H9 (cell line): Measurements from ENCODE around the gene HCRTR1. TPM values are rescaled to one million over a fixed set of nuclear protein-coding genes. Genes with fewer than 3 reads are reported as not detected.

Experiments
- DNase-seq: peaks from one replicate; pipeline ENCODE4 v3.0.0-alpha.2; 2017
- H2AFZ ChIP-seq: one replicate; pipeline ENCODE4 v1.6.1; 2013; ENCODE audit warnings: mild to moderate bottlenecking, low read length, control low read depth, moderate library complexity
- H2AK5ac ChIP-seq: 2 replicates; pipeline ENCODE4 v1.6.1; 2013; ENCODE audit warnings: low read length, control low read depth, mixed read lengths; ENCODE audit not compliant: insufficient read length
- H2BK120ac ChIP-seq: one replicate; pipeline ENCODE4 v1.6.1; 2013; ENCODE audit warnings: low read depth, mild to moderate bottlenecking, low read length, control low read depth, inconsistent platforms; ENCODE audit not compliant: poor library complexity, severe bottlenecking
- H2BK12ac ChIP-seq: 2 replicates; pipeline ENCODE4 v1.6.1; 2013; ENCODE audit warnings: low read length, control low read depth, mixed read lengths, low read depth; ENCODE audit not compliant: insufficient read length
- H2BK15ac ChIP-seq: 2 replicates; pipeline ENCODE4 v1.6.1; 2013; ENCODE audit warnings: low read depth, low read length, control low read depth
- H2BK20ac ChIP-seq: one replicate; pipeline ENCODE4 v1.6.1; 2013; ENCODE audit warnings: low read depth, mild to moderate bottlenecking, low read length, control low read depth, inconsistent platforms; ENCODE audit not compliant: poor library complexity, severe bottlenecking
- H2BK5ac ChIP-seq: 2 replicates; pipeline ENCODE4 v1.6.1; 2013; ENCODE audit warnings: low read length, control low read depth, mixed read lengths; ENCODE audit not compliant: insufficient read length
- H3K14ac ChIP-seq: 2 replicates; pipeline ENCODE4 v1.6.1; 2013; ENCODE audit warnings: low read length, control low read depth; ENCODE audit not compliant: insufficient read depth
- H3K18ac ChIP-seq: 2 replicates; pipeline ENCODE4 v1.6.1; 2013; ENCODE audit warnings: low read depth, mild to moderate bottlenecking, mixed read lengths, low read length, control low read depth; ENCODE audit not compliant: insufficient read length
- H3K23ac ChIP-seq: 2 replicates; pipeline ENCODE4 v1.6.1; 2013; ENCODE audit warnings: low read length, control low read depth, mixed read lengths, low read depth; ENCODE audit not compliant: insufficient read length
- H3K23me2 ChIP-seq: 2 replicates; pipeline ENCODE4 v1.6.1; 2013; ENCODE audit warnings: low read depth, mild to moderate bottlenecking, mixed read lengths, low read length, control low read depth; ENCODE audit not compliant: insufficient read length, poor library complexity, severe bottlenecking
- H3K27ac ChIP-seq: 2 replicates; pipeline ENCODE4 v1.5.1; 2013; ENCODE audit warnings: low read length, control low read depth, mixed read lengths, low read depth; ENCODE audit not compliant: insufficient read length
- H3K27me3 ChIP-seq: 2 replicates; pipeline ENCODE4 v1.6.1; 2013; ENCODE audit warnings: low read length, control low read depth, inconsistent platforms; ENCODE audit not compliant: insufficient read depth
- H3K4ac ChIP-seq: 2 replicates; pipeline ENCODE4 v1.6.1; 2013; ENCODE audit warnings: low read depth, mild to moderate bottlenecking, control low read depth, inconsistent platforms, low read length, moderate library complexity
- H3K4me1 ChIP-seq: 2 replicates; pipeline ENCODE4 v1.6.1; 2013; ENCODE audit warnings: low read length, control low read depth, inconsistent platforms; ENCODE audit not compliant: insufficient read depth
- H3K4me2 ChIP-seq: 2 replicates; pipeline ENCODE4 v1.6.1; 2013; ENCODE audit warnings: low read length, control low read depth, mixed read lengths; ENCODE audit not compliant: insufficient read length, insufficient read depth
- H3K56ac ChIP-seq: 2 replicates; pipeline ENCODE4 v1.6.1; 2013; ENCODE audit warnings: low read depth, mild to moderate bottlenecking, mixed read lengths, low read length, control low read depth; ENCODE audit not compliant: insufficient read length
- H3K79me1 ChIP-seq: 2 replicates; pipeline ENCODE4 v1.6.1; 2013; ENCODE audit warnings: low read depth, mild to moderate bottlenecking, moderate library complexity, low read length, control low read depth, inconsistent platforms; ENCODE audit not compliant: insufficient read depth, poor library complexity, severe bottlenecking
- H3K79me2 ChIP-seq: 2 replicates; pipeline ENCODE4 v1.6.1; 2013; ENCODE audit warnings: low read length, control low read depth, inconsistent platforms; ENCODE audit not compliant: insufficient read depth
- H3K9ac ChIP-seq: 2 replicates; pipeline ENCODE4 v1.6.1; 2013; ENCODE audit warnings: low read length, control low read depth, mixed read lengths; ENCODE audit not compliant: insufficient read length; ENCODE audit errors: extremely low read depth
- H3K9me3 ChIP-seq: one replicate; pipeline ENCODE4 v1.6.1; 2013; ENCODE audit warnings: low read depth, low read length, inconsistent platforms; ENCODE audit not compliant: control insufficient read depth
- H3T11ph ChIP-seq: one replicate; pipeline ENCODE4 v1.6.1; 2013; ENCODE audit warnings: mild to moderate bottlenecking, low read length, control low read depth, inconsistent platforms
- H4K20me1 ChIP-seq: one replicate; pipeline ENCODE4 v1.6.1; 2013; ENCODE audit not compliant: control insufficient read depth, insufficient read length, insufficient read depth
- H4K5ac ChIP-seq: 2 replicates; pipeline ENCODE4 v1.6.1; 2013; ENCODE audit warnings: low read depth, mild to moderate bottlenecking, mixed read lengths, low read length, control low read depth; ENCODE audit not compliant: insufficient read length
- H4K8ac ChIP-seq: replicated peaks from 2 replicates; pipeline ENCODE4 v1.6.1; 2013; ENCODE audit warnings: low read length, control low read depth, mixed read lengths, low read depth; ENCODE audit not compliant: insufficient read length
- H4K91ac ChIP-seq: 2 replicates; pipeline ENCODE4 v1.6.1; 2013; ENCODE audit warnings: low read depth, mild to moderate bottlenecking, moderate library complexity, mixed read lengths, low read length, control low read depth; ENCODE audit not compliant: insufficient read length
- H3K27ac Mint-ChIP-seq, 3 experiments: 2 replicates in 2 of 3; 3 replicates in 1 of 3; pipeline ENCODE4 v1.8.0; 2020 to 2021; ENCODE audit warnings: mixed read lengths in 3 of 3, mild to moderate bottlenecking in 1 of 3, moderate library complexity in 1 of 3
- H3K27me3 Mint-ChIP-seq: 2 replicates; pipeline ENCODE4 v1.8.0; 2021; ENCODE audit warnings: low read depth, mild to moderate bottlenecking, moderate library complexity, mixed read lengths
- H3K36me3 Mint-ChIP-seq, 3 experiments: 2 replicates in 2 of 3; 3 replicates in 1 of 3; pipeline ENCODE4 v1.8.0; 2020 to 2021; ENCODE audit warnings: low read depth in 3 of 3, mixed read lengths in 3 of 3; ENCODE audit not compliant: insufficient read depth in 1 of 3
- H3K4me1 Mint-ChIP-seq, 2 experiments: 2 replicates each; pipeline ENCODE4 v1.8.0; 2020; ENCODE audit warnings: mixed read lengths in 2 of 2
- H3K4me3 Mint-ChIP-seq, 2 experiments: 2 replicates in 1 of 2; 3 replicates in 1 of 2; pipeline ENCODE4 v1.8.0; 2020 to 2021; ENCODE audit warnings: mild to moderate bottlenecking in 2 of 2, mixed read lengths in 2 of 2, moderate library complexity in 1 of 2
- H3K9me3 Mint-ChIP-seq, 2 experiments: 2 replicates in 1 of 2; 3 replicates in 1 of 2; pipeline ENCODE4 v1.8.0; 2020; ENCODE audit warnings: mild to moderate bottlenecking in 2 of 2, mixed read lengths in 2 of 2, moderate library complexity in 1 of 2
- CTCF ChIP-seq: fragments of 200-600 bp; sonication (generic); conservative IDR thresholded peaks from 3 replicates; pipeline ENCODE4 v1.8.0; 2021; ENCODE audit warnings: antibody characterized with exemption, mild to moderate bottlenecking
- WGBS: extraction: QIAGEN DNeasy Blood & Tissue Kit; methylation state at CpG from one replicate; pipeline ENCODE4 v1.1.7; 2013; ENCODE audit warnings: missing lambda C conversion rate, low lambda C conversion rate, mixed read lengths; ENCODE audit not compliant: insufficient read length; ENCODE audit errors: extremely low coverage; 5-methylcytosine and 5-hydroxymethylcytosine counted together
- total RNA-seq: library from RNA; stranded (reverse); gene quantifications from 2 replicates; pipeline ENCODE4 v1.2.1, GENCODE V29; 2021

HCRTR1 gene
- total RNA-seq, 1 experiment from 2014 or later, result not detected

- Histone ChIP-seq H3K27me3 (no peaks in the 10 kb centered on the region), H3K79me2 (no peaks in the 10 kb centered on the region), H4K91ac (no peak overlapping the region), H3K23me2 (no peaks in the 10 kb centered on the region), H3K23ac (no peak overlapping the region), H2BK120ac (no peak overlapping the region), H3K27ac (no peak overlapping the region), H4K8ac (no peak overlapping the region), H3K9ac (no peak overlapping the region), H3K9me3 (no peaks in the 10 kb centered on the region), H2BK5ac (no peak overlapping the region), H3T11ph (no peak overlapping the region), H4K20me1 (no peaks in the 10 kb centered on the region), H4K5ac (no peak overlapping the region), H2BK15ac (no peak overlapping the region), H2AFZ (no peak overlapping the region), H2BK20ac (no peak overlapping the region), H3K4ac (no peak overlapping the region), H3K79me1 (no peaks in the 10 kb centered on the region), H2AK5ac (no peak overlapping the region), H3K18ac (no peak overlapping the region), H3K4me1 (no peaks in the 10 kb centered on the region), H3K4me2 (no peak overlapping the region), H2BK12ac (no peak overlapping the region), H3K14ac (no peak overlapping the region), H3K56ac (no peak overlapping the region)
- no peak for DNase-seq
- Mint-ChIP-seq H3K27ac (no peak overlapping the region), H3K27me3 (peaks cover 9% of the 10 kb centered on the region), H3K36me3 (no peaks in the 10 kb centered on the region), H3K4me3 (no peak overlapping the region), H3K4me1 (peaks cover 16 to 29% of the 10 kb centered on the region in 2 experiments), H3K9me3 (no peaks in the 10 kb centered on the region)
- TF ChIP-seq CTCF, result no peak
- no CpG with 5 or more reads among the region's 8 CpGs for WGBS
Observed at GRCh38 chr1:31573261-31573660, 44.2 kb upstream of the HCRTR1 start.
